ENCODE data around the gene CHD5. TPM values are rescaled to one million over a fixed set of nuclear protein-coding genes. Genes with fewer than 3 reads are reported as not detected.

CHD5 gene
- total RNA-seq, 1 experiment from 2014 or later: 62.9 TPM

- no peaks in the 10 kb centered on the region for H3K36me3 ChIP-seq (ENCODE audit: control insufficient read depth, insufficient read depth, low read length)
- CTCF ChIA-PET: interaction anchor here (0.8 kb wide), 1 partner anchor 12 kb away, joined by 3 read pairs; no protein-coding TSS in a partner anchor
- TF ChIP-seq SIN3A (IDR thresholded peaks at IDR 0.05; ENCODE audit: borderline replicate concordance, insufficient read depth, low read depth, low read length) (no peak), CTCF (IDR thresholded peaks at IDR 0.05) (no peak), REST (IDR thresholded peaks at IDR 0.05; ENCODE audit: insufficient read depth in 1 of 2, low read depth in 2 of 2, low read length in 1 of 2) (no peak), POLR2AphosphoS5 (IDR thresholded peaks at IDR 0.05; ENCODE audit: low read depth, low read length) (no peak), TCF7L2 (IDR thresholded peaks at IDR 0.05; ENCODE audit: low read depth, low read length) (no peak)
- no peaks in the 10 kb centered on the region for H3K9me3 ChIP-seq (ENCODE audit: control insufficient read depth, insufficient read depth, low read depth, low read length)
- in situ Hi-C loops (cut with HindIII; ENCODE audit: low pct_unique_long_range_greater_than_20kb, low sequenced_read_pairs) (no loop called here), intact Hi-C loops (cut with micrococcal nuclease; ENCODE audit: unreplicated experiment) (no loop called here)
- H3K27ac ChIP-seq (ENCODE audit: low read length): no peak overlapping the region
- ATAC-seq (no peak), DNase-seq (ENCODE audit: low read depth, low spot score) (no peak)
- no TSS peak for BruUV-seq (replicated peaks)
- POLR2A ChIA-PET: no interaction called here
- H3K27me3 ChIP-seq (ENCODE audit: control insufficient read depth, insufficient read depth, low read length): no peaks in the 10 kb centered on the region
- H3K4me3 ChIP-seq (ENCODE audit: low read depth in 2 of 2, low read length in 2 of 2): no peak overlapping the region
- H3K4me1 ChIP-seq (ENCODE audit: control insufficient read depth, insufficient read depth, low read length): peaks cover 9% of the 10 kb centered on the region; the same call in 1 of the 2 replicates
Observed at GRCh38 chr1:6097117-6097595, 83.0 kb downstream of the CHD5 start.

GRCh38 chr1:6096243-6097116, 83.6 kb downstream of the CHD5 start:
- Histone ChIP-seq H3K4me3 (ENCODE audit: low read depth in 2 of 2, low read length in 2 of 2) (no peak overlapping the region), H3K27me3 (ENCODE audit: control insufficient read depth, insufficient read depth, low read length) (no peaks in the 10 kb centered on the region), H3K27ac (ENCODE audit: low read length) (no peak overlapping the region), H3K9me3 (ENCODE audit: control insufficient read depth, insufficient read depth, low read depth, low read length) (no peaks in the 10 kb centered on the region), H3K4me1 (ENCODE audit: control insufficient read depth, insufficient read depth, low read length) (0 out of 2 replicates have a peak, but pooled peaks cover 5% of the 10 kb centered on the region), H3K36me3 (ENCODE audit: control insufficient read depth, insufficient read depth, low read length) (no peaks in the 10 kb centered on the region)
- DNase-seq (ENCODE audit: low read depth, low spot score) (no peak), ATAC-seq (no peak)
- no TSS peak for BruUV-seq (replicated peaks)
- ChIA-PET CTCF (interaction anchor here (0.8 kb wide), 1 partner anchor 12 kb away, joined by 3 read pairs; no protein-coding TSS in a partner anchor), POLR2A (no interaction called here)
- intact Hi-C loops (cut with micrococcal nuclease; ENCODE audit: unreplicated experiment): no loop called here
- TF ChIP-seq SIN3A (IDR thresholded peaks at IDR 0.05; ENCODE audit: borderline replicate concordance, insufficient read depth, low read depth, low read length) (no peak), TCF7L2 (IDR thresholded peaks at IDR 0.05; ENCODE audit: low read depth, low read length) (no peak), POLR2AphosphoS5 (IDR thresholded peaks at IDR 0.05; ENCODE audit: low read depth, low read length) (no peak), CTCF (IDR thresholded peaks at IDR 0.05) (no peak), REST (IDR thresholded peaks at IDR 0.05; ENCODE audit: insufficient read depth in 1 of 2, low read depth in 2 of 2, low read length in 1 of 2) (no peak)
- in situ Hi-C loops (cut with HindIII; ENCODE audit: low pct_unique_long_range_greater_than_20kb, low sequenced_read_pairs): no loop called here
